OCI-LY3 (cell line): Measurements from ENCODE around the gene EXOSC10.
"Not testable (repeated sequence)": the region's sequence is repeated elsewhere in the genome, so short reads cannot be mapped to it uniquely, and the experiment has no call there.

Experiments
- CTCF ChIP-seq: fragments of 200-600, 300-600 bp; sonication (generic); IDR thresholded peaks from 2 replicates; pipeline ENCODE4 v1.5.1; 2014; ENCODE audit warnings: antibody characterized with exemption, low read length, low read depth
- EZH2phosphoT487 ChIP-seq: fragments of 200-600 bp; shearing (Covaris generic); IDR thresholded peaks from 2 replicates; pipeline ENCODE4 v1.6.1; 2018; ENCODE audit warnings: antibody characterized with exemption, mixed run types, low read depth

- not testable (repeated sequence) for TF ChIP-seq CTCF, EZH2phosphoT487
Measured at GRCh38 chr1:11100806-11101205, 1.1 kb upstream of the EXOSC10 start.
